ENCODE data around the gene GLI3. TPM values are rescaled to one million over a fixed set of nuclear protein-coding genes. Genes with fewer than 3 reads are reported as not detected.

Gene GLI3
- total and polyA plus RNA-seq, 12 donors = 0.51 to 9.1 (median 5.3) TPM

- Histone ChIP-seq H3K4me1 (peaks cover 0 to 8% (median 0%) of the 10 kb centered on the region in 9 donors), H3K4me3 (no peak overlapping the region), H3K27me3 (no peaks in the 10 kb centered on the region), H3K27ac (no peak overlapping the region), H3K9me3 (no peaks in the 10 kb centered on the region), H3K36me3 (no peaks in the 10 kb centered on the region)
- ATAC-seq = no peak
- intact Hi-C loops (cut with DNase I) = no loop called here
- no peak for TF ChIP-seq CTCF (IDR thresholded peaks at IDR 0.05)
- no peak for DNase-seq
- 95 to 97% methylated on average over 2 of the region's 2 CpGs for WGBS, 2 donors
These were observed 147.0 kb downstream of the GLI3 start for GRCh38 chr7:42090056-42090455.

GRCh38 chr7:42087616-42088015 lies 149.4 kb downstream of the GLI3 start:
- Histone ChIP-seq H3K4me3 (no peak overlapping the region), H3K27ac (no peak overlapping the region), H3K27me3 (no peaks in the 10 kb centered on the region), H3K9me3 (no peaks in the 10 kb centered on the region), H3K4me1 (peaks cover 0 to 8% (median 0%) of the 10 kb centered on the region in 9 donors), H3K36me3 (no peaks in the 10 kb centered on the region)
- intact Hi-C loops (cut with DNase I) = no loop called here
- no peak for TF ChIP-seq CTCF (IDR thresholded peaks at IDR 0.05)
- ATAC-seq = no peak
- no peak for DNase-seq
- 93 to 94% methylated on average over 2 of the region's 2 CpGs for WGBS, 2 donors

- intact Hi-C loops (cut with DNase I) = no loop called here
- H3K4me1 ChIP-seq = peaks cover 0 to 4% (median 0%) of the 10 kb centered on the region in 9 donors
- H3K4me3 ChIP-seq = no peak overlapping the region
- no peaks in the 10 kb centered on the region for H3K27me3 ChIP-seq
- no peak for TF ChIP-seq CTCF (IDR thresholded peaks at IDR 0.05)
- 61 to 75% methylated on average over 3 of the region's 3 CpGs for WGBS, 2 donors
- no peaks in the 10 kb centered on the region for H3K9me3 ChIP-seq
- ATAC-seq (no peak), DNase-seq (no peak)
- H3K27ac ChIP-seq = no peak overlapping the region
- no peaks in the 10 kb centered on the region for H3K36me3 ChIP-seq
These were observed 151.5 kb downstream of the GLI3 start for GRCh38 chr7:42085531-42085930.

- intact Hi-C loops (cut with DNase I) = no loop called here
- Histone ChIP-seq H3K9me3 (no peaks in the 10 kb centered on the region), H3K36me3 (no peaks in the 10 kb centered on the region), H3K27ac (no peak overlapping the region), H3K4me3 (no peak overlapping the region), H3K27me3 (no peaks in the 10 kb centered on the region), H3K4me1 (peaks cover 0 to 4% (median 0%) of the 10 kb centered on the region in 9 donors)
- no peak for TF ChIP-seq CTCF (IDR thresholded peaks at IDR 0.05)
- WGBS, 2 donors = 48 to 72% methylated on average over 4 of the region's 4 CpGs
- ATAC-seq = no peak
- DNase-seq = no peak
These were observed 152.7 kb downstream of the GLI3 start for GRCh38 chr7:42084263-42084662.
